HL-60 (cell line): ENCODE measurements around the gene ITIH4.

Experiments used
- DNase-seq, 2 experiments: peaks; one replicate each; pipeline ENCODE4 v3.0.0-alpha.2; 2010 to 2020; ENCODE audit warnings: low read depth in 1 of 2, low spot score in 1 of 2
- H3K27ac ChIP-seq: fragments of 250-450 bp; sonication (Bioruptor Pico); replicated peaks from 2 replicates; pipeline ENCODE4 v1.5.1; 2020; ENCODE audit warnings: mild to moderate bottlenecking, moderate library complexity
- H3K27me3 ChIP-seq: fragments of 250-450 bp; sonication (Bioruptor Pico); 2 replicates; pipeline ENCODE4 v1.5.1; 2021; ENCODE audit warnings: mild to moderate bottlenecking, moderate library complexity; ENCODE audit not compliant: insufficient read depth, poor library complexity, severe bottlenecking
- H3K4me3 ChIP-seq: replicated peaks from 2 replicates; pipeline ENCODE4 v1.5.1; 2011; ENCODE audit warnings: mild to moderate bottlenecking, control low read depth, low read length; ENCODE audit not compliant: insufficient read depth
- CTCF ChIP-seq: IDR thresholded peaks from one replicate; pipeline ENCODE4 v1.5.1; 2011; ENCODE audit warnings: low read length, control low read depth, inconsistent platforms; ENCODE audit not compliant: insufficient read depth
- GABPA ChIP-seq: IDR thresholded peaks from 2 replicates; pipeline ENCODE4 v1.6.1; 2012; ENCODE audit warnings: low read depth
- POLR2AphosphoS5 ChIP-seq: IDR thresholded peaks from 2 replicates; pipeline ENCODE4 v1.6.1; 2012; ENCODE audit warnings: low read depth
- REST ChIP-seq: IDR thresholded peaks from 2 replicates; pipeline ENCODE4 v1.6.1; 2012; ENCODE audit warnings: low read depth; ENCODE audit not compliant: insufficient replicate concordance
- SPI1 ChIP-seq: IDR thresholded peaks from 2 replicates; pipeline ENCODE4 v1.6.1; 2012; ENCODE audit warnings: low read depth, mild to moderate bottlenecking, borderline replicate concordance

ITIH4 gene

GRCh38 chr3:52860424-52860768 lies 29.9 kb upstream of the ITIH4 start:
- TF ChIP-seq SPI1 (no peak), REST (no peak), CTCF (no peak), GABPA (no peak), POLR2AphosphoS5 (no peak)
- Histone ChIP-seq H3K27ac (no peak overlapping the region), H3K4me3 (no peak overlapping the region), H3K27me3 (no peaks in the 10 kb centered on the region)
- no peak for DNase-seq

- Histone ChIP-seq H3K27ac (no peak overlapping the region), H3K27me3 (no peaks in the 10 kb centered on the region), H3K4me3 (no peak overlapping the region)
- TF ChIP-seq POLR2AphosphoS5 (no peak), CTCF (no peak), GABPA (no peak), REST (no peak), SPI1 (no peak)
- DNase-seq: no peak
Measured at GRCh38 chr3:52859686-52860423, 29.4 kb upstream of the ITIH4 start.

- TF ChIP-seq CTCF (no peak), REST (no peak), GABPA (no peak), SPI1 (no peak), POLR2AphosphoS5 (no peak)
- no peak for DNase-seq
- Histone ChIP-seq H3K4me3 (no peak overlapping the region), H3K27me3 (no peaks in the 10 kb centered on the region), H3K27ac (no peak overlapping the region)
Measured at GRCh38 chr3:52857864-52858263, 27.4 kb upstream of the ITIH4 start.
